Stimulated activated CD8-positive, alpha-beta memory T cell treated with anti-CD3 and anti-CD28 coated beads, Interleukin-7, amount 100 ng/mL, for 48 hours (primary cell): ENCODE results near the gene VAT1.
"Not testable (repeated sequence)": the region's sequence is repeated elsewhere in the genome, so short reads cannot be mapped to it uniquely, and the experiment has no call there.

ENCODE experiments used
- DNase-seq, 2 donors: peaks; one replicate each; pipeline ENCODE4 v3.0.0-alpha.2; 2020; ENCODE audit warnings: low read depth in 1 of 2; ENCODE audit errors: extremely low read depth in 1 of 2

Gene VAT1

DNA sequence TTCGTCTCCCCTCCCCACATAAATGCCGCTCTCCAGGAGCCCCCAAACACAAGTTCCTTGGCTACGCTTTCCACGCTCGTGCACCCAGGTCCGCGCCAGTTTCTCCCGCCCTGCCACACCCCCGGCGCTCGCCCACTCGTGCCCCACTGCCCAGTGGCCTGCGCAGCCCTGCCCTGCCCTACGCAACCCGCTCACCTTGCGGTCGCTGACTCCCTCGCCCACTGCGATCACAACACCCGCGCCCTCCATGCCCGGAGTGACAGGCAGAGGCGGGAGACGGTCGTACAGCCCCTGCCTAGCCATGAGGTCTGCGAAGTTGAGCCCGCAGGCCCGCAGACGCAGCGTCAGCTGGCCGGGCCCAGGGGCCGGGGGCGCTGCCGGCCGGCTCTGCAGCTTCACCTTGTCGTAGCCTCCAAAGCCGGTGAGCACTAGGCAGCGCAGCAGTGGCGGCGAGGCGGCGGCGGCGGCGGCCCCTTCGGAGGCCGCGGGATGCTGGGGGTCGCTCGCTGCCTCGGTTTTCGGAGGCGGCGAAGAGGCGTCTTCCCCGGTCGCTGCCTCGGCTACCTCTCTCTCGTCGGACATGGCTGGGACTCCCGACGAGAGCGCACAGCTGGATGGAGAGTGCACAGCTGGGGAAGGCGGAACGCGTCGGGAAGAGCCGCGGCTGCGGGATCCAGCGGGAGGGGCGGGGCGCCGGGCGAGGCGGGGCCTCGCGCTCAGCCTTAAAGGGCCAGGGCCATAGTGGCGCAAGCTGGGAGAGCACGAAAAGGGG lies at the start of gene VAT1:
VAT1 (minus strand) TSS at position 645 of the 772 bp plus-strand sequence; CDS start at position 582, 63 bp downstream.
- DNase-seq: peak in 1 of 2 donors; percentile 43

DNA sequence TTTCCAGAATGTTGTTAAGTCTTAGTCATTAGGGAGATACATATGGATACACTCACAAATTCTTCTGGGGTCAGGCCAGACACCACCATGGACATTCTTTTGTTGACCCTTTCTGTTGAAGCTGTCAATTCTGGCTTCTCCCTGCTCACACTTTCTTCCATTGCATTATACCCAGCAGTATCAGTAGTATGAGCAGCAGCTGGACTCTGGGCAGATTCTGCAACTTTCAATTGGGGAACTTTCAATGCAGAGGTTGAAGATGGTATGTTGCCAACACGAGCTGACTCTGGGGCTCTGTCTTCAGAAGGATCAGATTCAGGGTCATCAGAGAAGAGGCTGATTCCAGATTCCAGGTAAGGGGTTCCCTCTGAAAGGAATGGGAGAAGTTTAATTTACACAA lies 48.7 kb upstream of the VAT1 start:
- DNase-seq: no peak

DNA sequence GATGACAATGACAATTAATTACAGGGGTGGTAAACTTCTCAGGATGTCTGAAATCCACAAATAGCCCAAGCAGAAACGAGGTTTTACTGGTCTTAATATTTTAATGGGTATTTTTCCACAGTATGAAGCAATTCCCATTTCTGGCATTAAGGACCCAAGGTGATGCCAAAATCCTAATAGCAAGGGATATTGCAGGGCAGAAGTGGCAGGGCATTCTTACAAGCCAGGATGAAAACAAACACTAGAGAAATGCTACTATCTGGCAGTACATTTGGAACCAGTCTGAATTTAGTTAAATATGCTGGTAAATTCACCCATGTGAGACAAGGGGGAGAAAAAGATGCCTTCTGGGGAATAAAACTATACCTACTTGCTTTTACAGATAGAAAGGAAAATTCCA lies 48.1 kb upstream of the VAT1 start:
- DNase-seq: no peak

DNA sequence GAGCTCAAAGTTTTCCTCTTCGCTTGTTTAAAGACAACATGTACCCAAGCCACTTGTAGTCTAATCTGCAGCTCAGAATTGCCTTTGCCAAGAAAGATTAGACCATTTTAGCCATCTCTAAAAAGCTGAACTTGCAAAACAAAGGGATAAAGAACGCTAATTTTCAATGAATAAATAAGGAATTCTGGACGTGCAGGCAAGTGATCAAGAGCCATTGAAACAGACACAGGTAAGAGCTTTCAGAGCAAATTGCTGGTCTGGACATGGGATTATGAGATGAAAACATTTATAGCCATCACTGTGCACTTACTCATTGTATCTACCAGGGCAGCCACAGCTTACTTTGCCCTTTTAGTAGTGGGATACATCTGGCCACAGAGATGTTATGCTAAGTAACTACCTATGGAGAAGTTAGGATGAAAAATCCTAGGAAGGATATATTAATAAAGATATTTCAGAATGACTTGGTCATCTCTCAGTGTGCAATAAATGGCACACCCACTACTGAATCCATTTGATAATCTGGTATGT lies 47.2 kb upstream of the VAT1 start:
- DNase-seq: no peak

DNA sequence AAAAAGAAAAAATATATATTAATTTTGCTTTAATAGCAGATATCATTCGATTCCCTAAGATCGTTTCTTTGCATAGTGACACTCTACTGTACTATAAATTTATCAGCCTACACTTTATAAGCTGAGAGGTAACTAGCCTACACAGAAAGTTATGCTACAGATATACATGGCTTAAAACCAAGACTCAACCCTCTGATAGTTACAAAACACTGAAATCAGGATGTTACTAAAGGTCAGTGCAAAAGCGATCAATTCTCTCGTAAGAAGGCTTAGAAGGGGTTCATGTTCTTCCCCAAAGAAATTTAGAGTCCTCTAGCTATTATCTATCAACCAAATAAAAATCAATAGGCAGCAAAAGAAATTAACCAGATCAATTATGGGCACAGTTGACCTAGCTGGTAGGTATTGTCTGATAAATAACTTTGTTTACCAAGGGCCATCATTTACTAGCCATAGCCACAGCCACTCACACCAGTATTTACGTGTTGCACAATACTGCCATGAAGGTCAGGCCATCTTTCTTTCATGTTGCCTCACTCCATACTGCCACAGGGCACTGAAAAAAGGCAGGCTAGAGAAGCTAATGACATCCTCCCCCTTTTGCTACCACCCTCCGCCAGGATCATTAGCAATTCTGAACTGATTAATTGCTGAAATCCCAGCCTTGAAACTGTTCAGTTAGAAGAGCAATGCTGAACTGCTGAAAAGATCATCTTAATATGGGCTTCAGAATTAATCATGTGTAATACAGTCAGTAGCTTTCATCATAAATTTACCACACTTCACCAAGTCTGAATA lies 46.6 kb upstream of the VAT1 start:
- DNase-seq: no peak

DNA sequence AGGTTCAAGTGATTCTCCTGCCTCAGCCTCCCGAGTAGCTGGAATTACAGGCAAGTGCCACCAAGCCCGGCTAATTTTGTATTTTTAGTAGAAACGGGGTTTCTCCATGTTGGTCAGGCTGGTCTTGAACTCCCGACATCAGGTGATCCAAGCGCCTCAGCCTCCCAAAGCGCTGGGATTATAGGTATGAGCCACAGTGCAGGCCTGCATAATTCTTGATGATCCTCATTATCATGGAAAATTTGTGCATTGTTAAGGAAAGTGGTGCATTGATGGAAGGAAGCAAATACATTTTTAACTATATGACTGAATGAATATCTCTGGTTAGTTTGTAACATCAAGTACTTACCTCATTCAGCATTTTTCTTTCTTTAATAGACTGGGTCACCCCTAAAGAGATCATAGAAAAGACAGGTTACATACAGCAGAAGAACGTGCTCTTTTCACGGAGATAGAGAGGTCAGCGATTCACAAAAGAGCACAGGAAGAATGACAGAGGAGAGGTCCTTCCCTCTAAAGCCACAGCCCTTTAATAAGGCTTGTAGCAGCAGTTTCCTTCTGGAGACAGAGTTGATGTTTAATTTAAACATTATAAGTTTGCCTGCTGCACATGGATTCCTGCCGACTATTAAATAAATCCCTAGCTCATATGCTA lies 40.9 kb upstream of the VAT1 start:
- DNase-seq: no peak

DNA sequence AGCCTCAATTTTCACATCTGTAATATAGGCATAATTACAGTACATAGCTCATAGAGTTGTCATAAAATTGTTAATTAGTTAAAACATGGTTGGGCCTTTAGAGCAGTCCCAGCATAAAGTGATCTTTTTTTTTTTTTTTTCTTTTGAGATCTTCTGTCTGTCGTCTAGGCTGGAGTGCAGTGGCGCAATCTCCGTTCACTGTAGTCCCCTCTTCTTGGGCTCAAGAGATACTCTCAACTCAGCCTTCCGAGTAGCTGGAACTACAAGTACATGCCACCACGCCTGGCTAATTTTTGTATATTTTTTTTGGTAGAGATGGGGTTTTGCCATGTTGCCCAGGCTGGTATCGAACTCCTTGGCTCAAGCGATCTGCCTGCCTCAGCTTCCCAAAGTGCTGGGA lies 33.9 kb upstream of the VAT1 start:
- no peak for DNase-seq

DNA sequence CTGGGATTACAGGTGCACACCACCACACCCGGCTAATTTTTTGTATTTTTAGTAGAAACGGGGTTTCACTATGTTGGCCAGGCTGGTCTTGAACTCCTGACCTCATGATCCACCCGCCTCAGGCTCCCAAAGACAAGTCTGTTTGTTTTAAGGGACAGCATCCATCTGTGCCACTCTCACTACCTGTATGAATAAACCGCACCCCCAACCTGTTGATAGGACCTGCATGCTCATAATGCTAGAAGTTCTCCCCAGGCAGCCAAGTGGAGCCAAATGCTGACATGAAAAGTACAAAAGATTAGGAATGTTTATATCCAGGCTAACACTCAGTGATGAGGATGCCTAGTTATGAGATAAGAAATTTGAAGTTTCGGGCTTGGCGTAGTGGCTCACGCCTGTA lies 30.8 kb upstream of the VAT1 start:
- not testable (repeated sequence) for DNase-seq

DNA sequence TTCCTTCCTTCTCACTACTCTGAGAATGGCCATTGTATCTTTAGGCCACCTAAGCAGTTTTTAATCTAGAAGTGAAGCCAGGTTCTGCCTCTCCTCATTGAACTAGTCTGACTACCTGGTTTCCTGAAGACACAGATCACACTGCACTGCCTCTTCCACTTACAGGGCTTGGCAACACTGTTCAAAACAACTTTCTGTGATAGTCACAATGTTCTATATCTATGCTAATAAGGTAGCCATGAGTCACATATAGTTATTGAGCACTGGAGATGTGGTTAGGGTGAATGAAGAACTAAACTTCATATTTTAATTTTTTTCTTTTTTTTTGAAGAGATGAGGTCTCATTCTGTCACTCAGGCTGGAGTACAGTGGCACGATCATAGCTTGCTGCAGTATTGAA lies 29.8 kb upstream of the VAT1 start:
- no peak for DNase-seq

DNA sequence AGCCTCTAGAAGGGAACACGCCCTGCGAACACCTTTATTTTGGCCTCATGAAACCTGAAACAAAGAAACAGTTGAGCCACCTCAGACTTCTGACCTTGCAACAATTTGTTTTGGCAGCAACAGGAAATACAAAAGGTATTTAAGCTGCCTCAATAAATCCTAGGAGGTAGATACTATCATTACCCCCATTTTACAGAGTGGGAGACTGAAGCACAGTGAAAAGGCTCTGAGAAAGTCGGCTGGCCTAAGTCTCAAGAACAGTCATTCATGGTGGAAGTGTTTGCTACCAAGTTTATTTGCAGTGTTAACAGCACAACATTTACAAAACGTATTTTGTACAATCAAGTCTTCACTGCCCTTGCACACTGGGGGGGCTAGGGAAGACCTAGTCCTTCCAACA lies 21.8 kb upstream of the VAT1 start:
- DNase-seq: no peak

DNA sequence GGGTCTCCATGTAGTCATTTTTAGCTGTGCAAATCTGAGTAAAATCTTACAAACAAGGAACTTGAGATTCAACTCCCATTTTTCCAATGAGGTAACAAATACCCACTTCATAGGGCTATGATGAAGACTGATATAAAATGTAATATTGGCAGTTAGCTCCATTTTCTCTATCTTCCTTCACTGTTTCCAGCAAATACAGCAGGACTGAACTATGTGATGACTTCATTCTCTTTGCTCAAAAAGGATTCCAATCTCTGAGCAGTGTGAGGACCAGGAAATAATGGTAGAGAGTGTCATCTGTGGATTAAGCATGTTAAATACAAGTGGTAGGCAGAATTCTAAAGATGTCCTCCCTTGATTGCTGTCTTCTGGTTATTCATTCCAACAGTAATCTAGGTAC lies 21.1 kb upstream of the VAT1 start:
- no peak for DNase-seq

DNA sequence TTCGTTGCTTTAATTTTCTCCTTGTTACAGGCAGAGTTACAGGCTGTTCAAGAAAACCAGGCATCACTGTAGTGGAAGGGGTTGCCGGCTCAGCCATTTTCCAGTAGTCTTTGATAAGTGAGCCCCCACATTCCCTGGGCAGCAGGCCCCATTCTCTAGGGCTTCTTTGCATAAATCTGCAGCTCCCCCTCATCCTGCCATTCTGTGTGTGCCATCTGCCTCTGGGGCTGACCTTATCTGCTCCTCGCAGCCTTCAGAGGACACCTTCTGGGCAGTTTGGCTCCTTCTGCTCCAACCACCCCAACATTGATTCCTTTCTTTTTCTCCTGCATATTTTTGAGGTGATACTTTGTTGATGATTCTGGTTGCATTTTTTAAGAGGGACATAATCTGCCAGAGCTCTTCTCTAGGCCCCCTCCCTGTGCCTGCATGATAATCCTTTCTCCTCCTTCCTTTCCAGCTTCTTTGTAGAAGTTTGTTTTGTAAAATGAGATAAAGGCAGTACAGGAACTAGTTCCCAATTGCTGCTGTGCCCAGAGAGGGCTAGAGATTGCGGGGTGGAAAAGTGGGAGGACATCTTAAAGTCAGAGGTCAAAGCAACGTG lies 19.9 kb upstream of the VAT1 start:
- no peak for DNase-seq

DNA sequence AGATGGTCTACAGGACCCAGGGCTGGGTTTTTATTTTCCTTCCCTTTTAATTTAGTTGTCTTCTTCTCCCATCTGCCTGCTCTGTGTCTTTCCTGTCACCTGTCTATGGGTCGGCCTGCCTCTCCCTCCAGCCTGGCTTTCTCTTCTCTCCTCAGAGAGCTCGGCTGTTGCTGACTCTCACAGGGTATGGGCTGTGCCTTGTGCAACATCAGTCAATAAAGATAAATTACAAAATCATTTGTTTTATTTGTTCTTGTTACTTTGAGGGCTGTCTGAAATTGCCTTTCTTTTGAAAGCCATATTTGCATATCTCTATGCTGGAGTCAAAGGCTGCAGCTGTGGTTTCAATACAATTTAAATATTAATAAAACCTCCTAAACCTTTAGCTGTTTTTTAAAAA lies 18.5 kb upstream of the VAT1 start:
- DNase-seq: no peak

DNA sequence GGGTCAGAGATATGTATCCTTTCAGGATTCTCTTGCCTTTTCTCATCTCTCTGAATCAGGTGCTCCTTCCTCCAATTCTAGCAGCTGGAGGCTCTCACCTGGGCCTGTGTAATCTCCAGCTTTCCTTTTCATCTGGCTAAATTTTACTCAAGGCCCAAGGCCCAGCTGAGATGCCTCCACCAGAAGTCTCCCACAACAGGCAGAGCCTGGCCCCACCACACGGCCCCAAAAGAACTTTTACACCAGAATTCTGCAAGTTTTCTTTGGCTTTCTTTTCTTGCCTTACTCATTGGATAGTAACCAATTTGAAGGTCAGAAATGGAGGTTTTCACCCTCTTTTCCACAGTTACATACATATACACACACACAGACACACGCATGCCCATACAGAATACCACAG lies 17.5 kb upstream of the VAT1 start:
- no peak for DNase-seq

DNA sequence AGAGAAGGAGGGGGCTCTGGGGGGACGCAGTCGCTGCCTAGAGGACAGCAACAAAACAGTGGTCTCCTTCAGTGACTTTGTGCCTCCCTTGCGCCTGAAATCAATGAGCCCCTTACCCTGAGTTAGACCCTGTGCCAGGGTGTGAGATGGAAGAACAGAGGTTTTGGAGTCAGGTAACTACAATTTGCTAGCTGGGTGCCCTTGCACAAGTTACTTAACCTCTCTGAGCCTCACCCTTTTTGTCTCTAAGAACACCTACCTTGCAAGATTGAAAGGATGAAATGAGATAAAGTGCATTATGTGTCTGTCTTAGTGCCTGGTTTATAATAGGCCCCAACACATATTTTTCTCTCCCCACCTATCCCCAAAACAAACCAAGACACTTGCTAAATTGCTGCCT lies 12.7 kb upstream of the VAT1 start:
- no peak for DNase-seq

DNA sequence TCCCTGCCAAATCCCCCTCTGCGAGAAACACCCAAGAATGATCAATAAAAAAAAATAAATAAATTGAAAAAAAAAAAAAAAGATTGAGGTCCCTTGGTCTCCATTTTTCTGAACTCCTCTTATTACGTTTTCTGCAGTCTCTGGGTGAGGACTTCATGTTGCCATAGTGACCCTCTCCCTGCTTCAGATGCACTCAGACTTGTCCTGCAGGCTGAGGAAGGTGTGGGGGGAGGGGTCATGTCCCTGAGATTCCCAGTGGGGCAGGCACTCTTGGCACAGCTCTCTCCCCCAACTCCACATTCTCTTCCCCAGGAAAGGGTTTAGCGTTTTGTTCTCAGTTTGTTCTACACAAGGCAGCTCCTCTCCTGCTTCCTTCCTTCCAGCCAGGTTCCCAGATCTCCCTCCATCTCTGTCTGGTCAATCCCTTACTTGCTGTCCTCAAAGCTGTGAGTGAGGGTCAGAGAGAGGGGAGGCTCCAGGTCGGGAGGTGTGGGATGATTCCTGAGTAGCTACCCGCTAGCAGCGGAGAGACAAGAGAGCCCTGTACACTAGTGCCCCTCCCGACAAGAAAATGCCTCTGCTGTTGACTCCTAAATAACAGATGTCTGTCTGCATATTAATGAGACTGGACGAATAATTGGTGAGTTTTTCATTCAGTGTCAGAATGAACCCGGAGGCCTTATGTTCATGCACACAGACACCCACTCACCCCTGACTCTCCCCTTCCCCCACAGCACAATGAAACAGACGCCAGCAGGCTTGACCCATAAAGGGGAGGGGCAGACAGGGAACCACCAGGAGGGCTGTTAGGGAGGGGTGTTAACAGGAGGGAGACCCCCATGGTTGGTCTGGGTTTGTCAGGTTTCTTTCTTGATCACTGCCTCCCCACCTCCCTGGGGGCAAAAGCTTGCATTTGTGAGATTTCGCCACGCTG lies 12.0 kb upstream of the VAT1 start:
- DNase-seq: no peak

DNA sequence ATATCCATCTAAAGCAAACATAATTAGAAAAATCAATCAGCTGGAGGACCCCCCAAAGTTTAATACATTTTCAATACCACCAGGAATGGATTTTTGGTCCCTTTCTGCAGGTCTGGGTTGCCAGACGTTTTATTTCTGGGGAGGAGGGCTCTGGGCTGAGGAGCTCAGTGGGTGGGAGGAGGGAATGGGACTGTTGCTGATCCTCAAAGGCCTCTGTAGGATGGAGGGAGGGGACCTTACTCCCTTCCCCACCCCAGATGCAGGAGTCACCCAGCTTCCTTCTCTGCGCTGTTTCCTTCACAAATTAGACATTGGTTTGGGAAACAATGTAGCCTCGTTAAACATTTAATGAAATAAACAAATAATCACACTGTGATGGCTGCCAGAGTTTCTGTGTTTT lies 9.5 kb upstream of the VAT1 start:
- no peak for DNase-seq

DNA sequence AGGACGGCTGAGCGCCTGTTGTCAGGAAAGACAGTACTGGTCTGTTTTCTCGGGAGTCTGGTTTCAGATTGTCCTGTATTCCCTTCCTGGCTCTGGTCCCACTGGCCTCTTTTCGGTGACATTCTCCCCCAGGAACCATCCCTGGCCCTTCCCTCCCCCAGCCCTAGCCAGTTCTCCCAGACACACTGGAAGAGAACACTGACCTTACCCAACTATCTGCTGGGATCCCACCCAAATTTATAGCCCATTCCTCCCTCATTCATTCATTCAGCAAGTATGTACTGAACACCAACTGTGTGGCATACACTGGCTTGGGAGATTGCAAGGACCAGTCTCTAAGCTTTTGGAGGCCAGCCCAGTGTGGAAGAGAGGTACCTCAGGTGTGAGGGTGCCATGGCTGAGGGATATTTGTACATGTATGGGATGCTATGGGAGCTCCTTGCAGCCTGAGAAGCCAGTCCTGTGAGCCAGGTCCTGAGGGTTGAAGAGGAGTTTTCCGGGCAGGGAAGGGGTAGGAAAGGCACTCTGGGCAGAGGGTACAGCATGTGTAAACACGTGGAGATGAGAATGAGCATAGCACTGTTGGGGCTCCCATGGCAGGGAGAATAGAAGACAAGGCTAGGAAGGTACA lies 8.1 kb upstream of the VAT1 start:
- no peak for DNase-seq

DNA sequence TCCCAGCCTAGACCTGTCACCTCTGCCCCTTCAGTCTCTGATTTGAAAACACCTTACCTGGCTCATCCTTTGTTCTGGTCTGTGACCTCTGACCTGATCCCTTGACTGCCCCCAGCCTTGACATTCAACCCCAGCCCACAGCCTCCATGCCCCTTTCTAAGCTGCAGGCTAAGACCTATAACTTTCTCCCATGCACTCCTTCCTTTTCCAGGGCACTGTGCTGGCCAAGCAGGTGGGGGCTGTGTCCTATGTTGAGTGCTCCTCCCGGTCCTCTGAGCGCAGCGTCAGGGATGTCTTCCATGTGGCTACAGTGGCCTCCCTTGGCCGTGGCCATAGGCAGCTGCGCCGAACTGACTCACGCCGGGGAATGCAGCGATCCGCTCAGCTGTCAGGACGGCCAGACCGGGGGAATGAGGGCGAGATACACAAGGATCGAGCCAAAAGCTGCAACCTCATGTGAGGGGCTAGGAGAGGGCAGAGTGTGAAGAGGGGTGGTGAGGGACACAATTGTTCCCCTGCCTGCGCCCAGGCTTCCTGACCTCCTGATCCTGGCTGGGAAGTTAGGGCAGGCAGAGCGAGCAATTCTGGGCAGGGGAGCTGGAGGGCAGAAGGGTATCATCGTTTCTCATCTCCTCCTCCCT lies 6.2 kb upstream of the VAT1 start:
- DNase-seq: no peak
